Neural cell (in vitro differentiated cells): ENCODE results near the gene CHPF. TPM values are rescaled to one million over a fixed set of nuclear protein-coding genes. Genes with fewer than 3 reads are reported as not detected.

Source experiments
- H2AFZ ChIP-seq: fragments of 200-600, 300-800 bp; sonication (generic), shearing (Covaris generic); 2 replicates; pipeline ENCODE4 v1.6.0; 2014; ENCODE audit warnings: low read depth, mild to moderate bottlenecking, antibody characterized with exemption, low read length, moderate library complexity
- H3F3A ChIP-seq: fragments of 200-600 bp; shearing (Covaris generic); 2 replicates; pipeline ENCODE4 v1.6.1; 2016; ENCODE audit warnings: mild to moderate bottlenecking, moderate library complexity, mixed read lengths, antibody characterized with exemption, low read length; ENCODE audit not compliant: insufficient read depth, poor library complexity, severe bottlenecking
- H3K27ac ChIP-seq: fragments of 200-600, 300-800 bp; sonication (generic), shearing (Covaris generic); 2 replicates; pipeline ENCODE4 v1.5.1; 2014; ENCODE audit warnings: mild to moderate bottlenecking, low read length, moderate library complexity
- H3K27me3 ChIP-seq: fragments of 300-800, 200-600 bp; sonication (generic), shearing (Covaris generic); 2 replicates; pipeline ENCODE4 v1.6.0; 2014; ENCODE audit warnings: mild to moderate bottlenecking, low read depth, low read length, moderate library complexity; ENCODE audit not compliant: insufficient read depth
- H3K36me3 ChIP-seq: fragments of 300-800, 200-600 bp; sonication (generic), shearing (Covaris generic); 2 replicates; pipeline ENCODE4 v1.5.1; 2014; ENCODE audit warnings: mild to moderate bottlenecking, antibody characterized with exemption, low read length, moderate library complexity; ENCODE audit not compliant: insufficient read depth
- H3K4me2 ChIP-seq: fragments of 300-800, 200-600 bp; sonication (generic), shearing (Covaris generic); 2 replicates; pipeline ENCODE4 v1.6.0; 2014; ENCODE audit warnings: mild to moderate bottlenecking, low read length
- H3K4me3 ChIP-seq: fragments of 300-800, 200-600 bp; sonication (generic), shearing (Covaris generic); 2 replicates; pipeline ENCODE4 v1.5.1; 2014; ENCODE audit warnings: mild to moderate bottlenecking, low read length, moderate library complexity
- H3K79me2 ChIP-seq: fragments of 200-600 bp; shearing (Covaris generic); replicated peaks from 2 replicates; pipeline ENCODE4 v1.6.0; 2014; ENCODE audit warnings: mild to moderate bottlenecking, low read length, moderate library complexity; ENCODE audit not compliant: insufficient read depth
- H3K9ac ChIP-seq: fragments of 300-800, 200-600 bp; sonication (generic), shearing (Covaris generic); 2 replicates; pipeline ENCODE4 v1.6.1; 2016; ENCODE audit warnings: mild to moderate bottlenecking, low read length, mixed read lengths
- H3K9me2 ChIP-seq: fragments of 200-600 bp; shearing (Covaris generic); 2 replicates; pipeline ENCODE4 v1.6.1; 2016; ENCODE audit warnings: mild to moderate bottlenecking, low read length, mixed read lengths; ENCODE audit not compliant: insufficient read depth
- H3K9me3 ChIP-seq: fragments of 200-600, 300-800 bp; sonication (generic), shearing (Covaris generic); 2 replicates; pipeline ENCODE4 v1.6.1; 2016; ENCODE audit warnings: mild to moderate bottlenecking, mixed run types, low read length, moderate library complexity, mixed read lengths
- H4K20me1 ChIP-seq: fragments of 200-600 bp; shearing (Covaris generic); 2 replicates; pipeline ENCODE4 v1.6.1; 2016; ENCODE audit warnings: mild to moderate bottlenecking, mixed run types; ENCODE audit not compliant: insufficient read depth
- CTCF ChIP-seq: fragments of 450-650 bp; IDR thresholded peaks from 2 replicates; pipeline ENCODE4 v1.5.1; 2014; ENCODE audit warnings: antibody characterized with exemption, mild to moderate bottlenecking, moderate library complexity; ENCODE audit not compliant: poor library complexity, severe bottlenecking
- EP300 ChIP-seq: fragments of 450-650 bp; conservative IDR thresholded peaks from 2 replicates; pipeline ENCODE4 v1.6.1; 2014; ENCODE audit warnings: antibody characterized with exemption, mild to moderate bottlenecking, moderate library complexity; ENCODE audit not compliant: poor library complexity, severe bottlenecking
- EZH2 ChIP-seq: fragments of 200-600, 300-800 bp; shearing (Covaris generic), sonication (generic); IDR thresholded peaks from 2 replicates; pipeline ENCODE4 v1.6.1; 2014; ENCODE audit warnings: antibody characterized with exemption, low read length, borderline replicate concordance, mild to moderate bottlenecking; ENCODE audit not compliant: insufficient read depth, poor library complexity, severe bottlenecking
- MXI1 ChIP-seq: fragments of 450-650 bp; conservative IDR thresholded peaks from 2 replicates; pipeline ENCODE4 v1.6.1; 2014; ENCODE audit warnings: antibody characterized with exemption, mild to moderate bottlenecking; ENCODE audit not compliant: poor library complexity, severe bottlenecking
- RAD21 ChIP-seq: fragments of 450-650 bp; conservative IDR thresholded peaks from 2 replicates; pipeline ENCODE4 v1.6.1; 2014; ENCODE audit warnings: antibody characterized with exemption, mild to moderate bottlenecking, moderate library complexity
- REST ChIP-seq: IDR thresholded peaks from 2 replicates; pipeline ENCODE4 v1.6.1; 2012; ENCODE audit warnings: borderline replicate concordance
- polyA plus RNA-seq: library from polyadenylated mRNA; depleted of rRNA; stranded (reverse); fragments of >200 nt; gene quantifications from 2 replicates; pipeline ENCODE4 v1.2.3, GENCODE V29; 2014

Gene CHPF
- polyA plus RNA-seq, 1 donor from 2014 or later, result 28.6 TPM

- no peaks in the 10 kb centered on the region for H3K9me2 ChIP-seq
- H3K9me3 ChIP-seq, result no peaks in the 10 kb centered on the region
- H3K4me2 ChIP-seq, result no peak overlapping the region
- H3K27ac ChIP-seq, result no peak overlapping the region
- TF ChIP-seq MXI1 (no peak), RAD21 (no peak)
- no peak overlapping the region for H3K4me3 ChIP-seq
- no peaks in the 10 kb centered on the region for H4K20me1 ChIP-seq
- no peaks in the 10 kb centered on the region for H3K27me3 ChIP-seq
- H2AFZ ChIP-seq, result no peak overlapping the region
- no peaks in the 10 kb centered on the region for H3F3A ChIP-seq
- H3K79me2 ChIP-seq, result no peaks in the 10 kb centered on the region
- no peak overlapping the region for H3K9ac ChIP-seq
- peaks cover 5% of the 10 kb centered on the region for H3K36me3 ChIP-seq
Measured at GRCh38 chr2:219536967-219537366, 6.6 kb downstream of the CHPF start.

- no peak for TF ChIP-seq RAD21
- no peak for TF ChIP-seq EP300
- TF ChIP-seq CTCF, result no peak
- no peak for TF ChIP-seq REST
- no peak overlapping the region for H3K4me3 ChIP-seq
- no peaks in the 10 kb centered on the region for H3K9me2 ChIP-seq
- H3K27me3 ChIP-seq, result no peaks in the 10 kb centered on the region
- no peaks in the 10 kb centered on the region for H4K20me1 ChIP-seq
- H3K9ac ChIP-seq, result no peak overlapping the region
- H3K4me2 ChIP-seq, result no peak overlapping the region
- H3K36me3 ChIP-seq, result peaks cover 5% of the 10 kb centered on the region
- H3K79me2 ChIP-seq, result no peaks in the 10 kb centered on the region
- H3K27ac ChIP-seq, result no peak overlapping the region
- no peak overlapping the region for H2AFZ ChIP-seq
- H3F3A ChIP-seq, result no peaks in the 10 kb centered on the region
- H3K9me3 ChIP-seq, result no peaks in the 10 kb centered on the region
Measured at GRCh38 chr2:219536425-219536824, 7.2 kb downstream of the CHPF start.

GRCh38 chr2:219533930-219534661, 9.5 kb downstream of the CHPF start:
- no peak overlapping the region for H3K4me2 ChIP-seq
- H3K4me3 ChIP-seq, result no peak overlapping the region
- no peaks in the 10 kb centered on the region for H3K79me2 ChIP-seq
- no peaks in the 10 kb centered on the region for H3K36me3 ChIP-seq
- no peaks in the 10 kb centered on the region for H3K9me3 ChIP-seq
- TF ChIP-seq EZH2, result no peak
- H3F3A ChIP-seq, result no peaks in the 10 kb centered on the region
- no peak overlapping the region for H3K9ac ChIP-seq
- no peak overlapping the region for H2AFZ ChIP-seq
- H3K27ac ChIP-seq, result no peak overlapping the region
- no peaks in the 10 kb centered on the region for H4K20me1 ChIP-seq
- H3K9me2 ChIP-seq, result no peaks in the 10 kb centered on the region
- H3K27me3 ChIP-seq, result peaks cover 5% of the 10 kb centered on the region
